IMR-90 (cell line): Measurements from ENCODE around the gene LONP1. TPM values are rescaled to one million over a fixed set of nuclear protein-coding genes. Genes with fewer than 3 reads are reported as not detected.

Experiments used
- ATAC-seq: fragments of 200-7000 bp; cut with Tn5 transposase; 2 replicates; pipeline ENCODE4 v1.9.1; 2020; ENCODE audit warnings: low read depth, mild to moderate bottlenecking, moderate library complexity
- BruUV-seq: library from RNA; stranded (reverse); fragments of 400-500 nt; replicated peaks from 2 replicates; lab custom pipeline; 2021; lab: Mats Ljungman, UMichigan
- CTCF ChIA-PET: fragments of 300-600 bp; formaldehyde crosslinking; extraction: SDS; loops from one replicate; lab custom pipeline; 2021; ENCODE audit warnings: antibody characterized with exemption; lab: Yijun Ruan, JAX
- POLR2A ChIA-PET: fragments of 300-600 bp; sonication (Branson Sonifier 250); formaldehyde crosslinking; loops from one replicate; lab custom pipeline; 2022; ENCODE audit warnings: antibody characterized with exemption; ENCODE audit not compliant: unreplicated experiment; lab: Charles Lee
- DNase-seq: peaks from one replicate; pipeline ENCODE4 v3.0.0; 2013
- H2AFZ ChIP-seq: replicated peaks from 2 replicates; pipeline ENCODE3; 2013; ENCODE audit warnings: low read length, mild to moderate bottlenecking; ENCODE audit not compliant: poor library complexity
- H2AK5ac ChIP-seq: 2 replicates; pipeline ENCODE4 v1.6.1; 2013; ENCODE audit warnings: low read depth, low read length, inconsistent platforms
- H2AK9ac ChIP-seq: replicated peaks from 2 replicates; pipeline ENCODE3; 2013; ENCODE audit warnings: mild to moderate bottlenecking, low read depth, low read length, moderate library complexity; ENCODE audit not compliant: poor library complexity
- H2BK120ac ChIP-seq: 2 replicates; pipeline ENCODE4 v1.6.1; 2013; ENCODE audit warnings: low read depth, low read length, inconsistent platforms
- H2BK15ac ChIP-seq: 3 replicates; pipeline ENCODE4 v1.6.1; 2013; ENCODE audit warnings: low read depth, low read length, inconsistent platforms
- H2BK20ac ChIP-seq: 2 replicates; pipeline ENCODE4 v1.6.1; 2013; ENCODE audit warnings: low read depth, mild to moderate bottlenecking, inconsistent platforms, low read length, moderate library complexity
- H2BK5ac ChIP-seq: 2 replicates; pipeline ENCODE4 v1.6.1; 2013; ENCODE audit warnings: mild to moderate bottlenecking, low read depth, low read length, inconsistent platforms; ENCODE audit not compliant: poor library complexity, severe bottlenecking
- H3K14ac ChIP-seq: replicated peaks from 2 replicates; pipeline ENCODE4 v1.6.1; 2013; ENCODE audit warnings: low read depth, low read length, inconsistent platforms
- H3K18ac ChIP-seq: 2 replicates; pipeline ENCODE4 v1.6.1; 2013; ENCODE audit warnings: low read depth, low read length, control low read depth
- H3K23ac ChIP-seq: 2 replicates; pipeline ENCODE4 v1.6.1; 2013; ENCODE audit warnings: low read depth, low read length, inconsistent platforms
- H3K27ac ChIP-seq: 2 replicates; pipeline ENCODE4 v1.5.1; 2013; ENCODE audit warnings: mild to moderate bottlenecking, control low read depth, low read length; ENCODE audit not compliant: insufficient read depth
- H3K27me3 ChIP-seq: 2 replicates; pipeline ENCODE4 v1.6.1; 2013; ENCODE audit warnings: low read length; ENCODE audit not compliant: control insufficient read depth, insufficient read depth
- H3K36me3 ChIP-seq: 2 replicates; pipeline ENCODE4 v1.6.1; 2013; ENCODE audit warnings: low read length, mixed read lengths; ENCODE audit not compliant: control insufficient read depth, insufficient read depth
- H3K4ac ChIP-seq: 2 replicates; pipeline ENCODE4 v1.6.1; 2013; ENCODE audit warnings: low read depth, low read length, inconsistent platforms
- H3K4me1 ChIP-seq: 2 replicates; pipeline ENCODE4 v1.6.1; 2013; ENCODE audit warnings: low read length, mixed read lengths; ENCODE audit not compliant: control insufficient read depth, insufficient read depth
- H3K4me2 ChIP-seq: 2 replicates; pipeline ENCODE4 v1.6.1; 2013; ENCODE audit warnings: low read depth, mild to moderate bottlenecking, control low read depth, low read length, moderate library complexity
- H3K4me3 ChIP-seq: 2 replicates; pipeline ENCODE4 v1.5.1; 2013; ENCODE audit warnings: low read depth, mild to moderate bottlenecking, control low read depth, low read length, moderate library complexity; ENCODE audit not compliant: insufficient read depth
- H3K56ac ChIP-seq: 2 replicates; pipeline ENCODE4 v1.6.1; 2013; ENCODE audit warnings: low read length, inconsistent platforms; ENCODE audit not compliant: insufficient read depth; ENCODE audit errors: extremely low read depth
- H3K79me1 ChIP-seq, 2 experiments: 2 replicates each; pipeline ENCODE4 v1.6.1; 2013; ENCODE audit warnings: low read length in 2 of 2, inconsistent platforms in 1 of 2, low read depth in 1 of 2
- H3K9ac ChIP-seq: 2 replicates; pipeline ENCODE4 v1.6.1; 2013; ENCODE audit warnings: low read depth, low read length, control low read depth
- H3K9me1 ChIP-seq: 2 replicates; pipeline ENCODE4 v1.6.1; 2013; ENCODE audit warnings: low read length, inconsistent platforms; ENCODE audit not compliant: insufficient read depth
- H3K9me3 ChIP-seq: 2 replicates; pipeline ENCODE4 v1.6.1; 2013; ENCODE audit warnings: low read length; ENCODE audit not compliant: control insufficient read depth, insufficient read depth
- H4K20me1 ChIP-seq: 2 replicates; pipeline ENCODE4 v1.6.1; 2013; ENCODE audit warnings: low read length, inconsistent platforms; ENCODE audit not compliant: insufficient read depth
- H4K5ac ChIP-seq: 2 replicates; pipeline ENCODE4 v1.6.1; 2013; ENCODE audit warnings: mild to moderate bottlenecking, low read depth, low read length, control low read depth
- H4K8ac ChIP-seq, 2 experiments: 2 replicates each; pipeline ENCODE4 v1.6.1; 2013; ENCODE audit warnings: low read depth in 2 of 2, low read length in 2 of 2, control low read depth in 1 of 2, inconsistent platforms in 1 of 2
- H4K91ac ChIP-seq: 2 replicates; pipeline ENCODE4 v1.6.1; 2013; ENCODE audit warnings: low read depth, low read length, inconsistent platforms; ENCODE audit not compliant: insufficient read depth
- CEBPB ChIP-seq: IDR thresholded peaks from 2 replicates; pipeline ENCODE4 v1.6.1; 2012; ENCODE audit warnings: low read depth, low read length, improper control_type of control experiment
- MAFK ChIP-seq: IDR thresholded peaks from 2 replicates; pipeline ENCODE4 v1.6.1; 2012; ENCODE audit warnings: low read depth, low read length, improper control_type of control experiment
- POLR2A ChIP-seq: IDR thresholded peaks from 2 replicates; pipeline ENCODE4 v1.6.1; 2012; ENCODE audit warnings: mild to moderate bottlenecking, low read depth, low read length
- RAD21 ChIP-seq: IDR thresholded peaks from 2 replicates; pipeline ENCODE4 v1.6.1; 2012; ENCODE audit warnings: low read length, improper control_type of control experiment
- RFX5 ChIP-seq: IDR thresholded peaks from 2 replicates; pipeline ENCODE4 v1.8.0; 2012; ENCODE audit warnings: low read depth, mild to moderate bottlenecking, low read length, moderate library complexity
- SMC3 ChIP-seq: fragments of 150-350 bp; IDR thresholded peaks from 2 replicates; pipeline ENCODE4 v1.6.1; 2016; ENCODE audit warnings: low read depth, mild to moderate bottlenecking, antibody characterized with exemption, low read length, moderate library complexity
- WGBS, 2 experiments: methylation state at CpG; one replicate each; pipeline versions ENCODE4 v1.1.5 to v1.1.7; 2013; ENCODE audit warnings: missing lambda C conversion rate in 2 of 2; ENCODE audit not compliant: insufficient read length in 1 of 2; ENCODE audit errors: extremely low coverage in 2 of 2; 5-methylcytosine and 5-hydroxymethylcytosine counted together
- dilution Hi-C: fragments of 300-500 bp; cut with HindIII; formaldehyde crosslinking; loops from one replicate; pipeline ENCODE4 v1.14.3; 2018; ENCODE audit warnings: low sequenced_read_pairs; ENCODE audit not compliant: unreplicated experiment
- in situ Hi-C: fragments of 300-500 bp; cut with MboI; formaldehyde crosslinking; loops from 3 replicates; pipeline ENCODE4 v1.14.3; 2019; ENCODE audit warnings: low sequenced_read_pairs, inconsistent platforms, mixed read lengths
- intact Hi-C: fragments of 100-400 bp; cut with micrococcal nuclease; formaldehyde crosslinking; loops from 2 replicates; pipeline ENCODE4 v1.10.0; 2022
- polyA plus RNA-seq, 3 experiments: library from polyadenylated mRNA; depleted of rRNA; stranded (reverse); fragments of >200 nt; gene quantifications; 2 replicates each; pipeline ENCODE4 v1.2.3, GENCODE V29; 2012; ENCODE audit warnings: low replicate concordance in 1 of 3
- total RNA-seq: library from RNA; depleted of rRNA; stranded (reverse); fragments of >200 nt; gene quantifications from 2 replicates; pipeline ENCODE4 v1.2.3, GENCODE V29; 2012

Gene LONP1
- total and polyA plus RNA-seq, 2 of the 4 experiments (the other 2 are of a cell fraction) = 64.2 to 93.2 TPM

DNA sequence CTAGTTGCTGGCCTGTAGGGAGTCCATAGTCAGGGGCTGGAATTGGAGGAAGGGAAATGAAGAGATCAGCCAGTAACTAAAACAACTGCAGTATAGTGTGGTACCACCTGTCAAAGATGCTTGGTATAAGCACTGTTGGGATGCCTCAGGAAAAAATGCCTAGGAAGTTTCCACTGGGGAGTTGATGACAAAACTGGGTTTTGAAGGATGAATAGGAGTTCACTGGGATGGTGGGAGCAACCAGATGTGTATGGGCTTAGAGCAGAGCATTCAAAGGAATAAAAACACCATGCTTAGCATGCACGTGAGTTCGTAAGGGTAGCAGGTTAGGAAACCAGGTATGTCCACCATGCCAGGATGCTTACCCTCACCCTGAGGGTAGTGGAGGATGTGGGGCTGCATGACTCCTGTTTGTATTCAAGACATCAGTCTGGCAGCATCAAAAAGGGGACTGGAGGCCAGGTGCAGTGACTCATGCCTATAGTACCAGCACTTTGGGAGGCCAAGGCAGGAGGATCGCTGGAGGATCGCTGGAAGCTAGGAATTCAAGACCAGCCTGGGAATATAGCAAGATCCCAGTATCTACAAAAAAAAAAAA, 7.6 kb upstream of the LONP1 start:
- H2AK9ac ChIP-seq = no peak overlapping the region
- H2BK120ac ChIP-seq = no peak overlapping the region
- H2AFZ ChIP-seq = no peak overlapping the region
- H3K9me3 ChIP-seq = peaks cover 4% of the 10 kb centered on the region
- H3K56ac ChIP-seq = no peak overlapping the region
- no peak overlapping the region for H4K5ac ChIP-seq
- no CpG with 5 or more reads among the region's 4 CpGs for whole genome bisulfite sequencing, 2 experiments
- no peak for ATAC-seq
- POLR2A ChIA-PET = interaction anchor here (0.6 kb wide), 1 partner anchor 250 kb away, joined by 4 read pairs; no protein-coding TSS in a partner anchor
- H3K36me3 ChIP-seq = no peaks in the 10 kb centered on the region
- H3K23ac ChIP-seq = no peak overlapping the region
- no peaks in the 10 kb centered on the region for H3K27me3 ChIP-seq
- TF ChIP-seq RFX5 (no peak), RAD21 (no peak), POLR2A (no peak), SMC3 (no peak), CEBPB (no peak), MAFK (no peak)
- no peak overlapping the region for H3K9ac ChIP-seq
- dilution Hi-C loops (no loop called here), in situ Hi-C loops (no loop called here), intact Hi-C loops (no loop called here)
- H4K8ac ChIP-seq = no peak overlapping the region
- no peak overlapping the region for H2BK20ac ChIP-seq
- H3K4me3 ChIP-seq = no peak overlapping the region
- no peak overlapping the region for H3K14ac ChIP-seq
- H2BK5ac ChIP-seq = no peak overlapping the region
- no peak overlapping the region for H2BK15ac ChIP-seq
- BruUV-seq = no TSS peak
- H3K79me1 ChIP-seq = no peaks in the 10 kb centered on the region
- H3K9me1 ChIP-seq = no peaks in the 10 kb centered on the region
- no peak overlapping the region for H3K27ac ChIP-seq
- DNase-seq = no peak
- no peak overlapping the region for H3K18ac ChIP-seq
- H3K4me2 ChIP-seq = no peak overlapping the region
- no peak overlapping the region for H3K4ac ChIP-seq
- H2AK5ac ChIP-seq = no peak overlapping the region
- no peaks in the 10 kb centered on the region for H4K20me1 ChIP-seq
- H3K4me1 ChIP-seq = no peaks in the 10 kb centered on the region
- CTCF ChIA-PET = no interaction called here
- H4K91ac ChIP-seq = no peak overlapping the region
